HG03439 (cell line): ENCODE measurements around the gene ZSCAN5A.
A peak's percentile ranks its signal among the peaks of the same experiment; 100 is the strongest.
"Not testable (repeated sequence)": the region's sequence is repeated elsewhere in the genome, so short reads cannot be mapped to it uniquely, and the experiment has no call there.

Source experiments
- ATAC-seq: cut with Tn5 transposase; IDR thresholded peaks from one replicate; pipeline ENCODE4 v1.9.1; 2021; ENCODE audit warnings: mild to moderate bottlenecking, moderate library complexity; ENCODE audit not compliant: unreplicated experiment

ZSCAN5A gene

GRCh38 chr19:56315077-56315828 lies 614 bp upstream of the ZSCAN5A start:
- ATAC-seq, result peak; percentile 82

DNA sequence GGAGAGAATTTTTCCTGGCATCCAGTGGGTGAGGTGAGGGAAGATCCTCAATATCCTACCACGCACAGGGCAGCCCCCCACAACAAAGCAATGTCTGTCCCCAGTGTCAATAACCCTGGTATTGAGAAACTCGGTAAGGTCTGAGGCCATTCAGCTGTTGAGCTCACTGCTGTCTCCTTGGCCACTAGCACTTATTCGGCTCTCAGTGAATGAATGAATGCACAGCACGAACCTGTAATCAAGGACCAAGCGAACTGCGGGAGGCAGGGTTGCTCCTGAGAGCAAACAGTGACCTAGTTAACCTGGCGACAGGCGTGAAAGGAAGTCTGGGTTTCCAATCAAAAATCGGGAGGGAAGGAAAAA lies 640 bp downstream of the ZSCAN5A start:
- ATAC-seq, result no peak

DNA sequence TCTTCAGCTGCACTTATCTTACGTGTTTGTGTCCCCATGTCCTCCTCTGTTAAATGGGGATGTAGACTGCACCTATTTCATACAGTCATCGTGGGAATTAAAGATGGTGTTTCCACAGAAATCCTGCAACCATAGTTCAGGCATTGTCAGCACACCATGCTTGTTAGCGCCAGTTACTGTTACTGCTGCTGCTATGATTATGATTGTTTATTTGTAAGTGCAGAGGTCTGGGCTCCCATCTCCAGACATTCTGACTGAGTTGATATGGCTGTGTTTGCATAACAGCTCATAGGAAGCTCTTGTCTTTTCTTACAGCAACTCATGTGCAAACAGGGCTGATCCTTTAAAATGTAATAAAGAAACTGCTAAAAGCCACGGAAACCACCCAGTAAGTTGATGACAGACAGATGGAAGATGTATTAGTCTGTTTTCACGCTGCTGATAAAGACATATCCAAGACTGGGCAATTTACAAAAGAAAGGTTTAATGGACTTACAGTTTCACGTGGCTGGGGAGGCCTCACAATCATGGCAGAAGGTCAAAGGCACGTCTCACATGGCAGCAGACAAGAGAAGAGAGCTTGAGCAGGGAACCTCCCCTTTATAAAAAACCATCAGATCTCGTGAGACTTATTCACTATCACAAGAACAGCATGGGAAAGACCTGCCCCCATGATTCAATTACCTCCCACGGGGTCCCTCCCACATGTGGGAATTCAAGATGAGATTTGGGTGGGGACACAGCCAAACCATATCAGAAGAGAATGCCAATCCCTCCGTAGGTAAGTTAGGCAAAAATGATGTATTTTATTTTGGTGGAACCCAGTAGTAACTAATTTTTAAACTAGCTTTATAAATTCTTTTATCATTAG lies 1.6 kb downstream of the ZSCAN5A start:
- ATAC-seq, result no peak

- no peak for ATAC-seq
Measured at GRCh38 chr19:56312342-56312741, 2.3 kb downstream of the ZSCAN5A start.

GRCh38 chr19:56310462-56310861 lies 4.2 kb downstream of the ZSCAN5A start:
- no peak for ATAC-seq

DNA sequence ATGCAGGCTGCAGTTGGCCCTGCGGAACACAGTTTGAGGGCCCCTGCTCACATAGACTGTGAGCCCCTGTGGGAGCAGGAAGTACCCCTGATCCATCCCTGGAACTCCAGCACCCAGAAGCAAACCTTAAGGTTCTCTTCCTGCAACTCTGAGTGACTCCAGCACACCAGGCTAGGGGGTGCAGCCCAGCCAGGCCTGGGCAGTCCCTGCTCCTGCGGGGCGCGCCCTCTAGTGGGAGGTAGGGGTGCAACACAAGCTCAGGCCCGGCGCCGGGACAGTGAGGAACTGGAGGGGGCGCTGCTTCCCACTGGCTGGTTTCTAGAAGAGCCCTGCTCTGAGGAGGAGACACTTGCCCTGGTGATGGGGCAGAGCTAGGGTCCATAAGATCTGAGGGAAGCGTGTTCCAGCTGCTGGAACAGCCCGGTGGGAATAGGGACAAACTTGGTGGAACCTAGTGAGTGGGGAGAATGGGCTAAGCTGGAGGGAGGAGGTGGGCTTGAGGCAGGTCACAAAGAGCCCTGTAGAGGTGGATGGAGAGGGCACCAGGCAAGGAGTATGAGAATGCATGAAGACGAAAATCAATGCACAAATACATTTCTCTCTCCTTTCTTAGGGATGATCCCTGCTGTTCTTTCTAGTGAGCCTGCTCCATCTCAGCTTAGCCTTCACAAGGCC lies 5.0 kb downstream of the ZSCAN5A start:
- no peak for ATAC-seq

DNA sequence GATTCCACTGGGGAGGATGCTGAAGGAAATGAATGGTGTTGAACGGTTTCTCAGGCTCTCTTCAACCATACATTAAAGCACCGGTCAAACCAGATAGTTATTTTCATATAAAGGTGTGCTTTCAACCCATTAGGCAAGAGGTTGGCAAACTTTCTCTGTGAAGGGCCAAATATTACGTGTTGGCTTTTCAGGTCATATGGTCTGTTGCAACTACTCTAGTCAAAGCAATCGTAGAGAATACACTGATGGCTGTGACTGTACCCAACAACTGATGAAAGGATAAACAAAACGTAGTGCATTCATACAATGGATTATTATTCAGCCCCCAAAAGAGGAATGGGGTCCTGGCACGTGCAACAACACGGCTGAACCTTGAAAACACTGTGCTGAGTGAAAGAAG lies 5.8 kb downstream of the ZSCAN5A start:
- ATAC-seq, result no peak

DNA sequence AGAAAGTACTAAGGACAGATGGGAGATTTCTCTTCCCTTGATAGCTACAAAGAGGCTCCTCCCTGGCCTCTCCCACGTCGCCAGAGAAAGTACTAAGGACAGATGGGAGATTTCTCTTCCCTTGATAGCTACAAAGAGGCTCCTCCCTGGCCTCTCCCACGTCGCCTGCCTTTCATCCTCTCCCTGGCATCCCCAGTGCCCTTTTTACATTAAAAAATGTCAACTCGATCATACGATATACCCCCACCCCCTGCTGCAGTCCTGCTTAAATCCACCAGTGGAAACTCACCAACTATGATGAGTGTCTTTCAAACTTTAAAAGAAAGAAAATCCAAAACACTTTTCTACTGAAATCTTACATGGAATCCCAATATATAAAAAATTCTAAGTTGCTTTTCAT lies 7.6 kb downstream of the ZSCAN5A start:
- not testable (repeated sequence) for ATAC-seq

GRCh38 chr19:56306016-56306415 lies 8.6 kb downstream of the ZSCAN5A start:
- no peak for ATAC-seq

DNA sequence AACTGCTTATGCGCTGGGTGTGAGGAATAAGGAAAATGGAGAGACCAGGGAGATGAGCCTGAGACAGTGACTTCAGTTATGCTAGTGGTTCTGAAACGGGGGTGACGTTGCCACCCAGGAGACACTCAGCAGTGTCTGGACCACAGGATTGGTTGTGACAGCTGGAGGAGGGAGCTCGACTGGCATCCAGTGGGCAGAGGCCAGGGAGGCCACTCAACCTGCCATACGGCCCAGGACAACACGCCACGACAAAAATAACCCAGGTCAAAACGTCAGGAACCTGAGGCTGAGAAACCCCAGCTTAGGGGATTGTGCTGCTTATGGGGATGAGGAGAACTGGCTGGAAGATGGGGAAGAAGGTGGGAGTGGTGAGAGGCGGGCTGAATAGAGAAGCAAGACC lies 10.4 kb downstream of the ZSCAN5A start:
- no peak for ATAC-seq

GRCh38 chr19:56301886-56302620 lies 12.6 kb downstream of the ZSCAN5A start:
- no peak for ATAC-seq

DNA sequence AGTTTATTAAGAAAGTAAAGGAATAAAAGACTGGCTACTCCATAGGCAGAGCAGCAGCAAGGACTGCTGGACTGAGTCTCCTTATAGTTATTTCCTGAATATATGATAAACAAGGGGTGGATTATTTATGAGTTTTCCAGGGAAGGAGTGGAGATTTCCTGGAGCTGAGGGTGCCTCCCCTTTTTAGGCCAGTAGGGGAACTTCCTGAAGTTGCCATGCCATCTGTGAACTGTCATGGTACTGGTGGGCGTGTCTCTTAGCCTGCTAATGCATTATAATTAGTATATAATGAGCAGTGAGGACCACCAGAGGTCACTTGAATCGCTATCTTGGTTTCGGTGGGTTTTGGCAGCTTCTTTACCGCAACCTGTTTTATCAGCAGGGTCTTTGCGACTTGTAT lies 13.5 kb downstream of the ZSCAN5A start:
- no peak for ATAC-seq

DNA sequence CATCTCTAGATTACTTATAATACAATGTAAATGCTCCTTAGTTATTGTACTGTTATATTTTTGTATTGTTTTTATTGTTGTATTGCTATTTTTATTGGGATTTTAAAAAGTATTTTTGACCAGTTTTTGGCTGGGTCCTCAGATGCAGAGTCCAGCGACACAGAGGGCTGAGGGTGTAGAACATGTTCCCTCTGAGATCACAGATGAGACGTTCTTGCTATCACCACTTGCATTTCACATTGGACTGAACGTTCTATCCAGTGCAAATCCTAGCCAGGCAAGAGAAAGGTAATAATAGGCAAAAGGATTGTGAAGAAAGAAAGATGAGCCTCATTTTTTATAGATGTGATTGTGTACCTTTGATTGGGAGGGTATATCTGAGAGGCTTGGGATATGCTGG lies 15.0 kb downstream of the ZSCAN5A start:
- no peak for ATAC-seq

- ATAC-seq, result no peak
Measured at GRCh38 chr19:56297010-56297409, 17.6 kb downstream of the ZSCAN5A start.

DNA sequence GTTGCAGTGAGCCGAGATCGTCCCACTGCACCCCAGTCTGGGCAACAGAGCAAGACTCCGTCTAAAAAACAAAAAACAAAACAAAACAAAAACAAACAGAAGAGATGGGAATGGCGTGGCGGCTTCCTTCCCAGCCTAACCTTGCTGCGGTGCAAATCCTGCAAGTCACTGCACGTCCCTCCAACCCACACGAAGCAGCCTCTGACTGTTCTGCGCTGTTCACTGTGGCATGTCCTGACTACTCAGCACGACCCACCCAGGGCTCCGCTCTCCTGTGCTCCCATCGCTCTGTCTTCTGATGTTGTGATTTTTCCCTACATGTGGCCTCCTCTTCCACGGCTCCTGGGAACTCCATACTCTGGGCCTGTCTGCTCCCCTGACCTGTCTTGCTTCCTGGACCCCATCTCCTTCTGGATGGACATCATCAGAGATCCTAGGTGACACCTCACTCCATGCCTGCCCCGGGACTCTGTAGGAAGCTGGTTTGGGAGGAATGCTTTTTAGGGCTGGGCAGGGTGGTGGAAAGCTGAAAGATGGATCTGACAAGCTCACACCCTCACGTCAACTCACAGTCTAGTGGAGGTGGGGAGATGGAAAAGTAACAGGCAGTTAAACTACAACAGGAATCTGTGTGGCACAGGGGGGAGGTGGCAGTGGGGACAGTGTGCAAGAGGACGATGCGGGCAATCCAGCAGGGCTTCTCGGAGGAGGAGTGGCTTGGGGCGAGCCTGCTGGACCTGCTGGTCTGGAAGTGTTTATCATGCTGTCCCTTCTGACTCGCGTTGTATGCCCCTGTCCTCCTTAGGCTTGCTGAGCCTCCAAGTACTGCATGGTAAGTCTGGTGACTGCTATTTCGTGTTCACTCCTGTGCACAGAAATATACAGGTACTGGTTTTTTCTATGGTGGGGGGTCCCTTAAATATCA lies 18.8 kb downstream of the ZSCAN5A start:
- no peak for ATAC-seq

DNA sequence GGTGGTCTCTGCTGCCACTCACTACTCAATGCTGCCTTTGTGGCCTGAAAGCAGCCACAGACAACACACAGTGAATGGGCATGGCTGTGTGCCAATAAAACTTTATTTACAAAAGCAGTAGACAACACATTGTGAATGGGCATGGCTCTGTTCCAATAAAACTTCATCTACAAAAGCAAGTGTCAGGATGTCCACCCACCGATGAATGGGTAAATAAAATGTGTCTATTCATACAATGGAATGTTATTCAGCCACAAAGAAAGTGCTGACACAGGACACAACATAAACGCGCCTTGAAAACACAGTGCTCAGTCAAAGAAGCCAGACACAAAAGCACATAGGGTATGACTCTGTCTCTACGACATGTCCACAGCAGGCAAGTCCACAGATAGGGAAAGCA lies 20.1 kb downstream of the ZSCAN5A start:
- no peak for ATAC-seq

GRCh38 chr19:56291867-56292266 lies 22.8 kb downstream of the ZSCAN5A start:
- ATAC-seq, result no peak

GRCh38 chr19:56290104-56290503 lies 24.5 kb downstream of the ZSCAN5A start:
- no peak for ATAC-seq

- no peak for ATAC-seq
Measured at GRCh38 chr19:56284746-56285145, 29.9 kb downstream of the ZSCAN5A start.

DNA sequence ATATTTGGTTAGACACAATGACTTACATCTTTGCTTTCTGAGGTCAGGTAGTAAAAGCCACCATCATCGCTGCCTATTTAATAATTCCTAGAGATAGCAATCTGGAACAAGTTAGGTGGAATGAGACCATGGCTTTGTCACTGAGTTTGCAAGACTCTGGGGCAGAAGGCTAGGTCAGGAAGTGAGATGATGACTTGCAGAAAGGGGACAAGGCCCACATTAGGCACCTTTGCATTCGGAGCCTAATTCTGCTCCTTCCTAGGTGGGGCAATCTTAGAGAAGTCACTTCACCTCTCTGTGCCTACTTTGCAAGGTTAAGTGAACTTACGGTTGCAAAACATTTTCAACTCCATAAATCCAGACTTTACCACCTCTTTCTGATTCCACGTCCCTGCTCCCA lies 31.8 kb downstream of the ZSCAN5A start:
- no peak for ATAC-seq
